Body of pancreas (tissue), 4 donors: ENCODE data around the gene DRAP1. TPM values are rescaled to one million over a fixed set of nuclear protein-coding genes. Genes with fewer than 3 reads are reported as not detected.
A peak's percentile ranks its signal among the peaks of the same experiment; 100 is the strongest.

ENCODE experiments used
- ATAC-seq: fragments of 150-250 bp; one replicate; pipeline ENCODE4 v1.9.1; 2016
- DNase-seq, 4 donors: peaks; one replicate each; pipeline ENCODE4 v3.0.0-alpha.2; 2019
- H3K27ac ChIP-seq, 4 donors: fragments of 200-600 bp; sonication (generic); 1 replicate in 3 of 4; 2 replicates in 1 of 4; pipeline versions ENCODE4 v1.5.1 to v1.6.1; 2016 to 2019; ENCODE audit warnings: mild to moderate bottlenecking in 1 of 4, mixed read lengths in 1 of 4, moderate library complexity in 1 of 4
- H3K27me3 ChIP-seq, 2 donors: fragments of 200-600 bp; sonication (generic); one replicate each; pipeline ENCODE4 v1.6.0; 2016; ENCODE audit warnings: mild to moderate bottlenecking in 1 of 2
- H3K36me3 ChIP-seq, 2 donors: fragments of 200-600 bp; sonication (generic); replicated peaks in 1 of 2; 2 replicates each; pipeline ENCODE4 v1.5.1; 2016; ENCODE audit warnings: low read depth in 2 of 2; ENCODE audit not compliant: insufficient read depth in 1 of 2
- H3K4me1 ChIP-seq: fragments of 200-600 bp; sonication (generic); one replicate; pipeline ENCODE4 v1.6.0; 2016
- H3K4me3 ChIP-seq, 2 donors: fragments of 200-600 bp; sonication (generic); 1 replicate in 1 of 2; 2 replicates in 1 of 2; pipeline ENCODE4 v1.5.1; 2016 to 2019
- H3K9me3 ChIP-seq, 3 donors: fragments of 200-600 bp; sonication (generic); 1 replicate in 2 of 3; 2 replicates in 1 of 3; pipeline ENCODE4 v1.5.1; 2016
- CTCF ChIP-seq, 7 experiments: fragments of 450-650 bp in 4 of 7; fragments of 200-600 bp in 3 of 7; sonication (generic) in 3 of 7; IDR thresholded peaks; one replicate each; pipeline ENCODE4 v1.5.1; 2016 to 2019; ENCODE audit warnings: antibody characterized with exemption in 7 of 7
- POLR2A ChIP-seq, 3 donors: fragments of 450-650 bp; IDR thresholded peaks; one replicate each; pipeline ENCODE4 v1.6.1; 2016; ENCODE audit warnings: antibody characterized with exemption in 3 of 3, mild to moderate bottlenecking in 2 of 3
- WGBS, 2 donors: methylation state at CpG; one replicate each; pipeline ENCODE4 v1.1.5; 2017; 5-methylcytosine and 5-hydroxymethylcytosine counted together
- intact Hi-C: fragments of 100-400 bp; cut with DNase I; formaldehyde crosslinking; loops from one replicate; pipeline ENCODE4 v1.15.1; 2023
- total RNA-seq, 2 donors: library from RNA; depleted of rRNA; stranded (reverse); fragments of >200 nt; gene quantifications; one replicate each; pipeline ENCODE4 v1.1.0, GENCODE V29; 2016

DRAP1 gene
- total RNA-seq, result 10 to 100 TPM; 29.6 to 91.6 TPM

GRCh38 chr11:65919141-65919572 lies at the start of gene DRAP1:
Gene DRAP1 (plus strand): TSS chr11:65919426. CDS start chr11:65919502, 76 bp downstream.
- TF ChIP-seq POLR2A (IDR thresholded peaks at IDR 0.05) (peak; percentile 46 to 65 (median 53)), CTCF (IDR thresholded peaks at IDR 0.05) (peak in 1 of 7 experiments; percentile 40)
- peak within 1 kb of the TSS; percentile 95 to 99 for H3K4me3 ChIP-seq
- H3K4me1 ChIP-seq, result peaks cover 49% of the 10 kb centered on the region
- H3K36me3 ChIP-seq, result peaks cover 2 to 5% of the 10 kb centered on the region in 2 donors
- H3K27me3 ChIP-seq, result no peaks in the 10 kb centered on the region
- H3K27ac ChIP-seq, result peak within 1 kb of the TSS; percentile 81 to 88 (median 85)
- DNase-seq (peak; percentile 99 to 100 (median 99)), ATAC-seq (peak; percentile 92)
- H3K9me3 ChIP-seq, result no peaks in the 10 kb centered on the region
- intact Hi-C loops, result no loop called here
- WGBS, 2 donors, result 0% methylated on average over 11 to 54 of the region's 59 CpGs

GRCh38 chr11:65869643-65870306 lies 49.5 kb upstream of the DRAP1 start:
- Histone ChIP-seq H3K4me1 (peaks cover 25% of the 10 kb centered on the region), H3K27ac (no peak overlapping the region), H3K27me3 (no peaks in the 10 kb centered on the region), H3K9me3 (no peaks in the 10 kb centered on the region), H3K4me3 (no peak overlapping the region), H3K36me3 (peaks cover 3 to 6% of the 10 kb centered on the region in 2 donors)
- intact Hi-C loops, result no loop called here
- no peak for TF ChIP-seq POLR2A (IDR thresholded peaks at IDR 0.05)
- no peak for TF ChIP-seq CTCF (IDR thresholded peaks at IDR 0.05)
- DNase-seq (peak in 1 of 4 donors; percentile 12), ATAC-seq (no peak)
- WGBS, 2 donors, result 77 to 83% methylated on average over 16 to 24 of the region's 24 CpGs

- Histone ChIP-seq H3K27me3 (no peaks in the 10 kb centered on the region), H3K36me3 (peaks cover 3 to 4% of the 10 kb centered on the region in 2 donors), H3K4me1 (peaks cover 25% of the 10 kb centered on the region), H3K27ac (no peak overlapping the region), H3K4me3 (no peak overlapping the region), H3K9me3 (no peaks in the 10 kb centered on the region)
- TF ChIP-seq POLR2A (IDR thresholded peaks at IDR 0.05), result no peak
- TF ChIP-seq CTCF (IDR thresholded peaks at IDR 0.05), result no peak
- ATAC-seq, result no peak
- peak in 1 of 4 donors; percentile 16 for DNase-seq
- intact Hi-C loops, result no loop called here
- WGBS, 2 donors, result 68 to 70% methylated on average over 5 to 11 of the region's 11 CpGs
These were observed 48.9 kb upstream of the DRAP1 start for GRCh38 chr11:65870307-65870658.

- Histone ChIP-seq H3K36me3 (peaks cover 0 to 1% of the 10 kb centered on the region in 2 donors), H3K27ac (peak overlapping the region in 2 of 4 donors; percentile 77 to 80), H3K4me1 (peaks cover 25% of the 10 kb centered on the region), H3K9me3 (no peaks in the 10 kb centered on the region), H3K4me3 (no peak overlapping the region), H3K27me3 (no peaks in the 10 kb centered on the region)
- TF ChIP-seq CTCF (IDR thresholded peaks at IDR 0.05) (no peak), POLR2A (IDR thresholded peaks at IDR 0.05) (no peak)
- 71 to 74% methylated on average over 20 to 24 of the region's 24 CpGs for WGBS, 2 donors
- DNase-seq (peak in 1 of 4 donors; percentile 24), ATAC-seq (no peak)
- intact Hi-C loops, result no loop called here
These were observed 48.2 kb upstream of the DRAP1 start for GRCh38 chr11:65870706-65871681.
